HG03460 (cell line): ENCODE data around the gene CACTIN.
"Not testable (repeated sequence)": the region's sequence is repeated elsewhere in the genome, so short reads cannot be mapped to it uniquely, and the experiment has no call there.

Experiments
- ATAC-seq: cut with Tn5 transposase; IDR thresholded peaks from one replicate; pipeline ENCODE4 v1.9.1; 2021; ENCODE audit not compliant: unreplicated experiment

Gene CACTIN

GRCh38 chr19:3626473-3627350 is at the start of gene CACTIN:
CACTIN (minus strand) TSS chr19:3626790; CDS start chr19:3626762, 28 bp downstream.
- ATAC-seq = peak; percentile 79

GRCh38 chr19:3674784-3675543 is 48.4 kb upstream of the CACTIN start:
- ATAC-seq = no peak

GRCh38 chr19:3673506-3674439 is 47.2 kb upstream of the CACTIN start:
- ATAC-seq = no peak

GRCh38 chr19:3672993-3673392 is 46.4 kb upstream of the CACTIN start:
- ATAC-seq = no peak

- ATAC-seq = no peak
Observed at GRCh38 chr19:3672575-3672948, 46.0 kb upstream of the CACTIN start.

- ATAC-seq = no peak
Observed at GRCh38 chr19:3671680-3672574, 45.3 kb upstream of the CACTIN start.

- no peak for ATAC-seq
Observed at GRCh38 chr19:3670796-3671679, 44.4 kb upstream of the CACTIN start.

GRCh38 chr19:3669947-3670795 is 43.6 kb upstream of the CACTIN start:
- ATAC-seq = no peak

- ATAC-seq = no peak
Observed at GRCh38 chr19:3669082-3669946, 42.7 kb upstream of the CACTIN start.

- no peak for ATAC-seq
Observed at GRCh38 chr19:3668331-3669081, 41.9 kb upstream of the CACTIN start.

GRCh38 chr19:3667766-3668165 is 41.2 kb upstream of the CACTIN start:
- ATAC-seq = no peak

GRCh38 chr19:3667037-3667638 is 40.5 kb upstream of the CACTIN start:
- ATAC-seq = no peak

- not testable (repeated sequence) for ATAC-seq
Observed at GRCh38 chr19:3666545-3666856, 39.9 kb upstream of the CACTIN start.

GRCh38 chr19:3665681-3666544 is 39.3 kb upstream of the CACTIN start:
- no peak for ATAC-seq
